ENCODE measurements around the gene PNMA6F.
"Not testable (repeated sequence)": the region's sequence is repeated elsewhere in the genome, so short reads cannot be mapped to it uniquely, and the experiment has no call there.

Gene PNMA6F

DNA sequence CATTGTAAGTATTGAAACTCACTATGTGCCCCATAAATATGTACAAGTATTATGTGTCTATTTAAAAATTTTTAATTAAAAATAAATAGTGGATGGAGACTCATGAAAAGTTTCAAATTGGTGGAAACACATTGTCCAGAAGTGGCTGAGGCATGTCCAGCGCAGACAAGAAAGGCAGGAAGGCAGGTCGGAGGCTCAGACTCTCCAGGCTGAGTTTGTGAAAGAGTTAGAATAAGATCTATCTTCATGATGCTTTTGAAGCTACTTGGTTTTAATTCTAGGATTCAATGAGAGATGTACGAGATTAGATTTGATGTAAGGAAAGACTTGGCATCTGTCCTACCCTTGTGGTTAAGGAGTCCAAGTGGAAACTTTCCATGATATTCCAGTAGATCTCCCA, 19.8 kb downstream of the PNMA6F start:
- DNase-seq: no peak

- DNase-seq: no peak
These were observed 21.7 kb downstream of the PNMA6F start for GRCh38 chrX:153299855-153300254.

GRCh38 chrX:153297376-153297775, 24.2 kb downstream of the PNMA6F start:
- DNase-seq: no peak

DNA sequence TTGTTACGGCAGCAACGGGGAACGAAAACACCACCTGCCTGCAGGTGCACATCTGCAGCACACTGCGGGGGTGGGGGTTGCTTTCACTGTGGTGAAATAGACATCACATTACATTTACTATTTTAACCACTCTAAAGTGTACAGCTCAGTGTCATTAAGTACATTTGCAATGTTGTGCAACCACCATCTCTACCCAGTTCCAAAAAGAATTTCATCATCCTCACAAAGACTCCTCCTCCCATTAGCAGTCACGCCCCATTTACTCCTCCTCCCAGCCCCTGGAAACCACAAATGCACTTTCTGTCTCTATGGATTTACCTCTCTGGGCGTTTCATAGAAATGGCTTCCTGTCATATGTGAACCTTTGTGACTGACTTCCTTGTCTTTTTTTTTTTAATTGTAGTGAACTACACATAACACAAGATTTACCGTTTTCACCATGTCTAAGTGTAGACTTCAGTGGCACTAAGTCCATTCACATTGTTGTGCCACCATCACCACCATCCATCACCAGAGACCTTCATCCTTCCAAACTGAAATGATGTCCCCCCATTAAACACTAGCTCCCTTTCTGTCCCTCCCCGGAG, 28.0 kb downstream of the PNMA6F start:
- DNase-seq: not testable (repeated sequence)

DNA sequence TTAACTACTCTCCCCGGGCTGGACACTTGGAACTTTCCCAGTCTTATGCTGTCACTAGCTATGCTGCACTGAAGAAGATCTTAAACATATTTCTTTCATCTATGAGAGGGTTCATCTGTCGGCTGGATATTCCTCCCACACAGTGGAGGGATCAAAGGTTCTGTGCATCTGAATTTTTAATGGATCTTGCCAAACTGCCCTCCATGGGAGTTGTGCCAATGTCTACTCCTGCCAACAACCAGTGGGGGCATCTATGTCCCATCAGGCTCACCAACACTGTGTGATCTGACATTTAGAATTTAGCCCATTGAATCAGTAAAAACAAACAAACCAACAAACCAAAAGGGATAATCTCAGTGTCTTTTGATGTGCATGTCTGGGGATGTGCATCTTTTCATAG, 32.8 kb downstream of the PNMA6F start:
- DNase-seq: not testable (repeated sequence)

DNA sequence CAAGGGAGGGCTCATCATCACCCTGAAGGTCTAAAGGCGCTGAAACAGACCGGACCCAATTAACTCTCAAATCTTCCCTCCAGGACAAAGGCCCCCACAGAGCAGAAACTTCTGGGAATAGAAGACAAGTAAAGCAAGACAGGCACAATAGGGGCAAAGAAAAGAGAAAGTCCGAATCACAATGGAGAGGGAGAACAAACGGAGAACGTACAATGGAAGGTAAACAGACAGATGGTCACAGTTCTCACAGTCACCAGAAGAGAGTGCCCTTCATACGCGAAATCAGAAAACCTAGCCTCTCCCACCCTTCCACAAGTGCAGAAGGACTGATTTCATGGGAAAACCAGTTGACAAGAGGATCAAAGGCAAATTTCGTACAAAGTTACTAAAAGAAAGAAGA, 35.9 kb downstream of the PNMA6F start:
- not testable (repeated sequence) for DNase-seq

GRCh38 chrX:153283982-153284381, 37.6 kb downstream of the PNMA6F start:
- not testable (repeated sequence) for DNase-seq

DNA sequence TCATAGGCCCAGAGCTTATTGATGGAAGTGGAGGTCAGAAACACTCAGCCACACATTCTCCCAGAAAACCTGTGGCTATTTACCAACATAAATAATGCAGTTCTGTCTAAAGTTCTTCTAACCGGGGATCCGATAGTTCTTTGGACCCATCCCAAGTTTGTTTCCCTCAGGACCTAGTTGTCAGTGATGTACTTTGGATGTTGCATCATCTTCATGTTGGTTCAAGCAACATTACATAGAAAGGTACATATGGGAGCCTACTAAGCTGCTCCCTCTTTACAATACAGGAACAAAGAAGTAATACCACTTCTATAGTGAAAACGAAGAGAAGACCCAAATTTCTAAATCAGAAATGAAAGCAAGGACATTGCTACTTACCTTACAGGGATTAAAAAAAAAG, 39.8 kb downstream of the PNMA6F start:
- not testable (repeated sequence) for DNase-seq

DNA sequence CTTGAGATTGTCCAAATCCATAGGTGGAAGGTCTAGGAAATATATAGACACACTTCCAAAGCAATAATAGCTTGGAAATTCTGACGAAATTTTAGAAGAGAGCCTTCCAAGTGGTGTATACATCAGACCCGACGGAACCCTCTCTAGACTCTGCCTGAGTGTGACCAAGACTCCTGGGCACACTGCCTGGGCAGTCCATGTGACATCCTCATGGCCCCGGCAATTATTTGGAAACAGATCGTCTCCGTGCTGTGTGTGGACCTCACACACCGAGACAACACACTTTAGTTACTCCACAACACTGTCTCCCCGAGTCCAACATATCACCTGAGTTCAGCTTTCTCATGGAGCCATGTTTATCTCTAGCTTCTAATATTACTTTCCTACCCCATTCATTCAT, 42.3 kb downstream of the PNMA6F start:
- DNase-seq: not testable (repeated sequence)

GRCh38 chrX:153276049-153276448, 45.5 kb downstream of the PNMA6F start:
- not testable (repeated sequence) for DNase-seq

DNA sequence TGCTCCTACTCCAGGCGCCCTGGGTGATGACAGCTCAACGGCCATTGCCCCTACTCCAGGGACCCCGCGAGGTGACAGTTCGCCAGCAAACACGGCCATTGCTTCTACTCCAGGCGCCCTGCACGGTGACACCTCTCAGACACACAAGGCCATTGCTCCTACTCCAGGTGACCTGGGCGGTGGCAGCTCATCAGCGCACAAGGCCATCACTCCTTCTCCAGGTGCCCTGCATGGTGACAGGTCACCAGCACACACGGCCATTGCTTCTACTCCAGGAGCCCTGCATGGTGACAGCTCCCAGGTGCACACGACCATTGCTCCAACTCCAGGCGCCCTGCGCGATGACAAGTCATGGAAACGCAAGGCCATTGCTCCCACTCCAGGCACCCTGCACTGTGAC, 46.1 kb downstream of the PNMA6F start:
- DNase-seq: not testable (repeated sequence)

DNA sequence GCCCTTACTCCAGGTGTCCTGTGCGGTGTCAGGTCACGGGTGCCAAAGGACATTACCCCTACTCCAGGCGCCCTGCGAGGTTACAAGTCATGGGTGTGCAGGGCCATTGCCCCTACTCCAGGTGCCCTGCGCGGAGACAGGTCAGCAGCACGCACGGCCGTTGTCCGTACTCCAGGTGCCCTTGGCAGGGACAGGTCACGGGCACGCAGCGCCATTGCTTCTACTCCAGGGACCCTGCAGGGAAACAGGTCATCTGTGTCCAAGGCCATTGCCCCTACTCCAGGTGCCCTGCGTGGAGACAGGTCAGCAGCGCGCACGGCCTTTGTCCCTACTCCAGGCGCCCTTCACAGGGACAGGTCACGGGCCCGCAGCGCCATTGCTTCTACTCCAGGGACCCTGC, 49.0 kb downstream of the PNMA6F start:
- not testable (repeated sequence) for DNase-seq

DNA sequence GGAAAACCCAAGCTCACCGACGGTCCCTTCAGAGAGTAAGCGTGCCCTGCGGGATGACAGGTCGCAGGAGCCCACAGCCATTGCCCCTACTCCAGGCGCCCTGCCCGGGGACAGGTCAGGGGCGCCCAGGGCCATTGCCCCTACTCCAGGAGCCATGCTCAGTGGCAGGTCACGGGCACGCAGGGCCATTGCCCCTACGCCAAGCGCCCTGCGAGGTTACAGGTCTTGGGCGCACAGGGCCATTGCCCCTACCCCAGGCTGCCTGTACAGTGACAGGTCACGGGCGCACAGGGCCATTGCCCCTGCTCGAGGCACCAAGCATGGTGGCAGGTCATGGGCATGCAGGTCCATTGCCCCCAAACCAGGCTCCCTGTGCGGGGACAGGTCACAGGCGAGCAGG, 49.5 kb downstream of the PNMA6F start:
- DNase-seq: not testable (repeated sequence)

All from hematopoietic multipotent progenitor cell treated with erythropoietin and hydrocortisone succinate and interleukin-3 and kit ligand, for 6 days (in vitro differentiated cells).